ENCODE data around the gene EGLN1. TPM values are rescaled to one million over a fixed set of nuclear protein-coding genes. Genes with fewer than 3 reads are reported as not detected.
"Not testable (repeated sequence)": the region's sequence is repeated elsewhere in the genome, so short reads cannot be mapped to it uniquely, and the experiment has no call there.

EGLN1 gene
- total RNA-seq, 1 donor from 2014 or later: 29.7 TPM

DNA sequence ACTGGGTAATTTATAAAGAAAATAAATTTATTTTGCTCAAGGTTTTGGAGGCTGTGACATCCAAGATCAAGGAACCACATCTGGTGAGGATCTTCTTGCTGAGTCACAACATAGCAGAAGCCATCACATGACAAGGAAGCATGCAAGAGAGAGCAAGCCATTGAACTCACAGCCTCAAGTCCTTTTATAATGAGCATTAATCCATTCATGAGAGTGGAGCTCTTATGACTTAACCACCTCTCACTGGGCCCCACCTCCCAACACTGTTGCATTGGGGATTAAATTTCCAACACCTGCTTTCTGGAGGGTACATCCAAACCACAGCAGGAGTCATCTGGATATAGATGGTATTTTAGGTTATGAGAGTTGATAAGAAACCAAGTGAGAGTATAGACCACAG is 20.6 kb upstream of the EGLN1 start:
- Histone ChIP-seq H3K4me1 (no peaks in the 10 kb centered on the region), H3K27me3 (ENCODE audit: low read depth) (no peaks in the 10 kb centered on the region), H3K4me3 (no peak overlapping the region), H3K36me3 (no peaks in the 10 kb centered on the region), H3K27ac (no peak overlapping the region), H3K9me3 (no peaks in the 10 kb centered on the region)
- intact Hi-C loops (cut with DNase I): no loop called here
- ATAC-seq (no peak), DNase-seq (no peak)
- TF ChIP-seq, protein P1, sequence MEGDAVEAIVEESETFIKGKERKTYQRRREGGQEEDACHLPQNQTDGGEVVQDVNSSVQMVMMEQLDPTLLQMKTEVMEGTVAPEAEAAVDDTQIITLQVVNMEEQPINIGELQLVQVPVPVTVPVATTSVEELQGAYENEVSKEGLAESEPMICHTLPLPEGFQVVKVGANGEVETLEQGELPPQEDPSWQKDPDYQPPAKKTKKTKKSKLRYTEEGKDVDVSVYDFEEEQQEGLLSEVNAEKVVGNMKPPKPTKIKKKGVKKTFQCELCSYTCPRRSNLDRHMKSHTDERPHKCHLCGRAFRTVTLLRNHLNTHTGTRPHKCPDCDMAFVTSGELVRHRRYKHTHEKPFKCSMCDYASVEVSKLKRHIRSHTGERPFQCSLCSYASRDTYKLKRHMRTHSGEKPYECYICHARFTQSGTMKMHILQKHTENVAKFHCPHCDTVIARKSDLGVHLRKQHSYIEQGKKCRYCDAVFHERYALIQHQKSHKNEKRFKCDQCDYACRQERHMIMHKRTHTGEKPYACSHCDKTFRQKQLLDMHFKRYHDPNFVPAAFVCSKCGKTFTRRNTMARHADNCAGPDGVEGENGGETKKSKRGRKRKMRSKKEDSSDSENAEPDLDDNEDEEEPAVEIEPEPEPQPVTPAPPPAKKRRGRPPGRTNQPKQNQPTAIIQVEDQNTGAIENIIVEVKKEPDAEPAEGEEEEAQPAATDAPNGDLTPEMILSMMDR (IDR thresholded peaks at IDR 0.05): no peak

DNA sequence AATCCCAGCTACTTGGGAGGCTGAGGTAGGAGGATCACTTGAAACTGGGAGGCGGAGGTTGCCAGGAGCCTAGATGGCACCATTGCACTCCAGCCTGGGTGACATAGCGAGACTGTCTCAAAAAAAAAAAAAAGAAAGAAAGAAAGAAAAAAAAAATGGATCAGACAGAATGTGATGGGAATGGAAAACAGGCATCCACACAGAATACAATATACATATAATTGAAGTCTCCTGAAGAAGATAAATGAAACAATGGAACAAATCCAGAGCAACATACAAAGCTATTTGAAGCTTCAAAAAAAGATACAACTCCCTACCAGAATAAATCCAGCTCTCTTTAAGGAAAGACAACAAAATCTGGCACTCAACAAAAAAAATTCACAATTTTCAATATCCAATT is 10.9 kb upstream of the EGLN1 start:
- no peaks in the 10 kb centered on the region for H3K36me3 ChIP-seq

DNA sequence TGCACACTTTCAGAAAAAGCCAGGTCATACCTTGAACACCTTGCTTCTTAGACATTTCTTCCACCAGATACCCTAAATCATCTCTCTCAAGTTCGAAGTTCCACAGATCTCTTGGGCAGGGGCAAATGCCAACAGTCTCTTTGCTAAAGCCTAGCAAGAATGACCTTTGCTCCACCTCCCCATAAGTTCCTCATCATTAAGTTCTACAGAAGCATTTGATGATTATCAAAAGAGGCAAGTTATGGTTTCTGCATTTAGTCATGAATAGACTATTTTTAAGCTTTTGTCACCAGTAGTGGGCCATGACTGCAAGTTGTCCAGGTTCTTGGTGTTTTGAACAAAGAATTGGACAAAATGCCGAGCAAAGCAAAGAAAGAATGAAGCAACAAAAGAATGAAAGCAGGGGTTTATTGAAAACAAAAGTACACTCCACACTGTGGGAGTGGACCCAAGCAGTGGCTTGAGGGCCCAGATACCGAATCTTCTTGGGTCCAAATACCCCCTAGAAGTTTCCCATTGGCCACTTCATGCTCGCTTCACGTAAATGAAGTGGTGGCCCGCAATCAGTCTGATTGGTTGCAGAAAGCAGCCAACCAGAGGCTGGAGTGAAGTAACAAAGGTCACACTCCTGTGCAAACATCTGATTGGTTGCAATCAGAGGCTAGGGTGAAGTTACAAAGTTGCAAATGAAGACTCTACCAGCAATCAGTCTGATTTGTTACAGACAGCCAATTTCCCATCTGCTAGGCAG is 9.8 kb upstream of the EGLN1 start:
- Histone ChIP-seq H3K9me3 (no peaks in the 10 kb centered on the region), H3K36me3 (no peaks in the 10 kb centered on the region), H3K4me3 (no peak overlapping the region), H3K4me1 (peaks cover 6% of the 10 kb centered on the region), H3K27me3 (ENCODE audit: low read depth) (no peaks in the 10 kb centered on the region), H3K27ac (no peak overlapping the region)
- ATAC-seq: no peak
- TF ChIP-seq, protein P1 (IDR thresholded peaks at IDR 0.05): no peak
- no peak for DNase-seq
- intact Hi-C loops (cut with DNase I): no loop called here

More for the DNA sequence above, 10.9 kb upstream of the EGLN1 start:
- Histone ChIP-seq H3K4me1 (peaks cover 6% of the 10 kb centered on the region), H3K9me3 (no peaks in the 10 kb centered on the region), H3K4me3 (no peak overlapping the region), H3K27ac (no peak overlapping the region), H3K27me3 (ENCODE audit: low read depth) (no peaks in the 10 kb centered on the region)
- intact Hi-C loops (cut with DNase I): no loop called here
- DNase-seq (no peak), ATAC-seq (no peak)
- TF ChIP-seq, protein P1 (IDR thresholded peaks at IDR 0.05): no peak

DNA sequence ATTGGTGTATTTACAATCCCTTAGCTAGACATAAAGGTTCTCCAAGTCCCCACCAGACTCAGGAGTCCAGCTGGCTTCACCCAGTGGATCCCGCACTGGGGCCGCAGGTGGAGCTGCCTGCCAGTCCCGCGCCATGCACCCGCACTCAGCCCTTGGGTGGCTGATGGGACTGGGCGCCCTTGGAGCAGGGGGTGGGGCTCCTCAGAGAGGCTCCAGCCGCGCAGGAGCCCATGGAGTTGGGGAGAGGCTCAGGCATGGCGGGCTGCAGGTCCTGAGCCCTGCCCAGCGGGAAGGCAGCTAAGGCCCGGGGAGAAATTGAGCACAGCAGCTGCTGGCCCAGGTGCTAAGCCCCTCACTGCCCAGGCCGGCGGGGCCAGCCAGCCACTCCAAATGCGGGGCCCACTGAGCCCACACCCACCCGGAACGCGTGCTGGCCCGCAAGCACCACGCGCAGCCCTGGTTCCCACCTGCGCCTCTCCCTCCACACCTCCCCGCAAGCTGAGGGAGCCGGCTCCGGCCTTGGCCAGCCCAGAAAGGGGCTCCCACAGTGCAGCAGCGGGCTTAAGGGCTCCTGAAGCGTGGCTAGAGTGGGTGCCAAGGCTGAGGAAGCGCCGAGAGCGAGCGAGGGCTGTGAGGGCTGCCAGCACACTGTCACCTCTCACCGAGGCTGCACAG is 8.7 kb upstream of the EGLN1 start:
- H3K9me3 ChIP-seq; intact Hi-C loops (cut with DNase I); H3K4me1 ChIP-seq; H3K4me3 ChIP-seq; DNase-seq; H3K36me3 ChIP-seq; H3K27ac ChIP-seq; H3K27me3 ChIP-seq (ENCODE audit: low read depth); ATAC-seq: not testable (repeated sequence)

DNA sequence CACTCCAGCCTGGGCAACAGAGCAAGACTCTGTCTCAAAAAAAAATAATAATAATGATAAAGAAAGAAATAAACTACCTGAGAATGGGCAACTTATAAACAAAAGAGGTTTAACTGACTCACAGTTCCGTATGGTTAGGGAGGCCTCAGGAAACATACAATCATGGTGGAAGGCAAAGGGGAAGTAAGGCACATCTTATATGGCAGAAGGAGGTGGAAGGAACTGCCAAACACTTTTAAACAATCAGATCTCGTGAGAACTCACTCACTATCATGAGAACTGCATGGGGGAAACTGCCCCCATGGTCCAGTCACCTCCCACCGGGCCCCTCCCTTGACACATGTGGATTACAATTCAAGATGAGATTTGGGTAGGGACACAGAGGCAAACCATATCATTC is 6.3 kb upstream of the EGLN1 start:
- H3K9me3 ChIP-seq: no peaks in the 10 kb centered on the region
- intact Hi-C loops (cut with DNase I): no loop called here
- H3K36me3 ChIP-seq: no peaks in the 10 kb centered on the region
- H3K4me1 ChIP-seq: peaks cover 9% of the 10 kb centered on the region
- TF ChIP-seq, protein P1 (IDR thresholded peaks at IDR 0.05): no peak
- no peak overlapping the region for H3K4me3 ChIP-seq
- H3K27ac ChIP-seq: no peak overlapping the region
- ATAC-seq (no peak), DNase-seq (no peak)
- H3K27me3 ChIP-seq (ENCODE audit: low read depth): no peaks in the 10 kb centered on the region
